ENCODE results near the gene CPSF2.

DNA sequence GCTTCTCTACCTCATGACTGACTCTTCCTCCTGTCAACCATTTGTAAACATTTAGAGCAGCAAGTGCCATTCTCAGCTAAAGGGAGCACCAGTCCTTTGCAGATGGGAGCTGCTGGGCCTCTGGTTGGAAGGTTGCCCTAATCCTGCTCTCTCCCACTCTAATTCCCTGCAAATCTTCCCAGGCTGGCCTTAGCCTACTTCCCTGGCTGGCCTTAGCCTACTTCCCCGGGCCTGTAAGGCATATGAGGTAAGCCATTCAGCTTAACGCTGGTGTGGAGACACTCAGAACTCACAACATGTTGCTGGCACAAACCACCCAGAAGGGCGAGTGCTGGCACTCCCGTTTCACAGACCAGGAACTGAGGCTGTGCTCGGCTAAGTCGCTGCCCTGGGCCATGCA, 69.0 kb downstream of the CPSF2 start:
- TF ChIP-seq ZNF274 (IDR thresholded peaks at IDR 0.05; ENCODE audit: low read depth, low read length) (no peak), YY1 (IDR thresholded peaks at IDR 0.05; ENCODE audit: insufficient read depth, insufficient read length) (no peak)
